Esophagus squamous epithelium (tissue), 4 donors: Measurements from ENCODE around the gene ISG15.

Source experiments
- CTCF ChIP-seq, 6 experiments: fragments of 450-650 bp in 4 of 6; fragments of 200-600 bp in 2 of 6; sonication (generic) in 2 of 6; IDR thresholded peaks; one replicate each; pipeline ENCODE4 v1.5.1; 2016 to 2019; ENCODE audit warnings: antibody characterized with exemption in 6 of 6, mild to moderate bottlenecking in 4 of 6, moderate library complexity in 4 of 6
- POLR2A ChIP-seq, 4 donors: fragments of 450-650 bp; IDR thresholded peaks; one replicate each; pipeline ENCODE4 v1.6.1; 2017; ENCODE audit warnings: antibody characterized with exemption in 4 of 4, mild to moderate bottlenecking in 4 of 4, moderate library complexity in 3 of 4

DNA sequence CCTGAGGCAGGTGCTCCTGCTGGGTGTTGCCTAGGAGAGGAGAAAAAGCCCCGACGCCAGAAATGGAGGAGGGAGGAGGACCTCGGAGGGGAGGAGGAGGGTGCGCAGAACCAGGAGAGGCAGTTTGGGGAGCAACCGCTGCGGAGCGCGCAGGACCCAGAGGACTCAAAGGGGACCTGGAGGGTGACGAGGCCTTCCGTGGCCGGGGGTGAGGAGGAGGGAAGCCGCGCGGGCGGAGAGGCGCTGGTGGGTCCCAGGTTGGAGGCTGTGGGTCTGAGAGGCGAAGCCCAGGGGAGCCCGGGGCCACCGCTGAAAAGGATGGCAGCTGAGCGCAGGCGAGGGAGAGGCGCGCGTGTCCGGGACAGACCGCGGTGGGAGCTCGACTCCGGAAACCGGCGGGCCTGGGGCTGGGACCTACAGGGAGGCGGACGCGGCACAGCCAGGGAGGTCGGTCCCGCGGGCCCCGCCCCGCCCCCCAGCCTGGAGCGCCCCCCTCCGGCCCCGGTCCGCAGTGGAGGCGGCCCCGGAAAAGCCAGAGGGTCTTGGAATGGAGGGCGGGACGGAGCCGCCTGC lies 45.7 kb downstream of the ISG15 start:
- TF ChIP-seq CTCF (IDR thresholded peaks at IDR 0.05) = peak in 1 of 6 experiments; percentile 7
- no peak for TF ChIP-seq POLR2A (IDR thresholded peaks at IDR 0.05)
